ENCODE measurements around the gene SKIC3.

GRCh38 chr5:95508550-95508949 is 46.2 kb downstream of the SKIC3 start:
- TF ChIP-seq EZH2 (IDR thresholded peaks at IDR 0.05; ENCODE audit: borderline replicate concordance, control insufficient read depth, low read depth, low read length) = no peak
- no peak for TF ChIP-seq POLR2A (IDR thresholded peaks at IDR 0.05; ENCODE audit: low read depth, low read length)
- TF ChIP-seq ZNF207 (IDR thresholded peaks at IDR 0.05; ENCODE audit: borderline replicate concordance) = no peak
- TF ChIP-seq BHLHE40 (IDR thresholded peaks at IDR 0.05; ENCODE audit: borderline replicate concordance in 1 of 2, low read depth in 2 of 2, low read length in 1 of 2) = no peak
- TF ChIP-seq CBX3 (IDR thresholded peaks at IDR 0.05; ENCODE audit: borderline replicate concordance, low read depth) = no peak
- no peak for TF ChIP-seq ZNF592 (IDR thresholded peaks at IDR 0.05)
